Posterior cingulate gyrus (tissue), 11 donors: ENCODE measurements around the gene ZNF865.

ENCODE experiments used
- DNase-seq, 10 donors: peaks; one replicate each; pipeline versions ENCODE4 v3.0.0 to v3.0.0-alpha.2; 2020 to 2021; ENCODE audit warnings: mixed read lengths in 3 of 10
- intact Hi-C: fragments of 100-400 bp; cut with DNase I; formaldehyde crosslinking; loops from one replicate; pipeline ENCODE4 v1.15.1; 2023

The ZNF865 gene

DNA sequence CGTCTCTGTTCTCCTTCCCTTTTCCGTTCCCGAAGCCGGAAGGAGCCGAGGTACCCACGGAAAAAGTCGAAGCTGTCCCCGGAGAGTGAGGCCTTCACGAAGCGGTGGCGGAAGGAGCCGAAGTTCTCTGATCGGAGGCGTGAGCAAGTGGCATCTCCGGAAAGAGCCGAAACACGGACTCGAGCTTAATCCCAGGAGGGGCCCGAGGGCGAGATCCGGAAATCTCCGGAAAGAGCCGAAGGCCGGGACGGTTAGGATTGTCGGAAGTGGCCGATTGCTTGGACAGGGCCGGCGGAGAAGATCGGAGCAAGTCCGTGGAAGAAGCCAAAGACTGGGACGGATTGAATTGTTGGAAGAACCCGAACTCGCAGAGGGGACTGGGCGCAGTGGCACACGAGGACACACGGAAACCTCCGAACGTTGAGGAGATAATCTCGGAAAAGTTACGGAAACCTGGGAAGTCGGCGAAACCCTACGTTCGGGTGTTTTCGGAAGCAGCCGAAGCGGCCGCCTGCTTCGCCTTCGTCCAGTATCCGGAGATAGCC, 48.9 kb downstream of the ZNF865 start:
- DNase-seq = peak; percentile 93 to 100 (median 98)
- intact Hi-C loops = no loop called here

GRCh38 chr19:55654868-55655647, 49.6 kb downstream of the ZNF865 start, which contains the start of gene U2AF2:
TSS of gene U2AF2 (plus strand) at chr19:55655035. CDS start at chr19:55655105, 70 bp downstream.
- DNase-seq = peak; percentile 88 to 99 (median 94)
- intact Hi-C loops = no loop called here

- no peak for DNase-seq
- intact Hi-C loops = no loop called here
Observed at GRCh38 chr19:55655648-55656040, 50.2 kb downstream of the ZNF865 start.

DNA sequence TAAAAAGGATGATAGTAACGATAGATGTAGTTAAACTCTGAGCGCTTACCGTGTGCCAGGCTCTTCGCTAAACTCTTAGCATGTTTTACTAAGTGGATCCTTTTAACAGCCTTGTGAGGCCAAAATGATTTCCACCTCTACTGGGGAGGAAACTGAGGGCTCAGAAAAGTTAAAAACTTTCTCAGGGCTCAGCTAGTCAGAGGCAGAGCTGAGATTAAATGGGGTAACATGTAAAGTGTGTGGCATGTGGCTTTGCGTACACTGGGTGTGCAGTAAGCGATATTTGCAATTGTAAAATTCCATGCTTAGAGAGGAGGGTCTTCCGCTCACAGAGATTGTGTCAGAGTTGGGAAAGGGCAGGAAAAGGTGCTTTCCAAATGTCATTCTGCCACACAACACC, 51.1 kb downstream of the ZNF865 start:
- DNase-seq = no peak
- intact Hi-C loops = no loop called here

GRCh38 chr19:55656988-55657747, 51.7 kb downstream of the ZNF865 start:
- peak in 1 of 10 donors; percentile 61 for DNase-seq
- intact Hi-C loops = no loop called here

DNA sequence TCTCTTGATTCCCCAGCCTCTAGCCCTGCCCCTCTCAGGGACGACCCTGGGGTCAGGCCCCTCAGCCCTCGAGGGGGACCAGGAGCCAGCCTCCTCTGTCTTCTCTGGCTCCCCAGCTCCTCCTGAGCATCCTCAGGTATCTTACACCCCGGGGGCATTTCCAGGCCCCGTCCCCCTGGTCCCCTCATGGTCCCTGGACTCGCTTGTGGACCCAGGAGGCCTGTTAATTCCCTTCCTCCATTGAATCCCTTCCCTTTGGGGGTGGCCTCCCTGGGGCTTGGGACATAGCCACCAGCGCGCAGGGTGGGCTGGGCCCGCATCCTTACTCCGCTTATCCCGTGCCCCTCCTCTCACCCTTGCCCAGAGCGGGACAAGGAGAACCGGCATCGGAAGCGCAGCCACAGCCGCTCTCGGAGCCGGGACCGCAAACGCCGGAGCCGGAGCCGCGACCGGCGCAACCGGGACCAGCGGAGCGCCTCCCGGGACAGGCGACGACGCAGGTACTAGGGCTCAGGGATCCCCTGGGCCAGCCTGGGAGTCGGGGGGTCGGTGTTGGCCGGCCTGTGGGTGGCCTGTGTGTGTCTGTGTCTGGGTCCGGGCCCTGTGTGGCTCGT, 53.5 kb downstream of the ZNF865 start:
- DNase-seq = no peak
- intact Hi-C loops = no loop called here

GRCh38 chr19:55659822-55660221, 54.4 kb downstream of the ZNF865 start:
- DNase-seq = no peak
- intact Hi-C loops = no loop called here

- no peak for DNase-seq
- intact Hi-C loops = no loop called here
Observed at GRCh38 chr19:55660404-55660803, 55.0 kb downstream of the ZNF865 start.

- intact Hi-C loops = no loop called here
- no peak for DNase-seq
Observed at GRCh38 chr19:55660991-55661390, 55.5 kb downstream of the ZNF865 start.

GRCh38 chr19:55661826-55662225, 56.4 kb downstream of the ZNF865 start:
- intact Hi-C loops = no loop called here
- DNase-seq = no peak

DNA sequence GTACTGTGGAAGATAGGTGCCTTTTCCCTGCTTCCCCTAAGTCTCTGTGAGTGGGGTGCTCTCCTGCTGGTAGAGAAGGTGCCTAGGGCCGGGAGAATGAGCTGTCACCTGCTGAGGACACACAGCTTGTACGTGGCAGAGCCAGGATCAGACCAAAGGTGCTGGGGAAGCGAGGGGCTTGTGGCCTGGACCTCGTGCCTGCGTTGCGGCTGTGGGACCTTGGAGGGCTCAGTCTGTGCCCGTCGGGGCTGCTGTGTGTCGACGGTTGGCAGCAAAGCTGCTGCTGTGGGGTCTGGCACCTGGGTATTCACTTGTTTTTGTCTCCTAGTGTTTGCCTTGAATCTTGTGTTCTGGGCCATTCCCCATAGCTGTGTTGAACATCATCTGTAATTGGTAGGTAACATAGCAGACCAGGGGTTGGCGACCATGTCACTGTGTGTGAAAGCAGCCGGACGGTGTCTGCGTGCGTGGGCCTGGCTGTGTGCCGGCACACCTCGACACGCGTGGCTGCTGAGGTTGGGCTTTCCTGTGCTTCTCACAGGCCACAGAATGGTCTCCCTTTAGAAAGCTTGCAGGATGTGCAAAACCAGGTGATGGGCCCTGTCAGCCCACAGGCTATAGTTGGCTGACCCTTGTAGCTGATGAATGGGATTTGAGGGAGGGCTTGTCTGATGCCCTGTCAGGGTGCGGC, 58.5 kb downstream of the ZNF865 start:
- DNase-seq = peak in 1 of 10 donors; percentile 70
- intact Hi-C loops = no loop called here

DNA sequence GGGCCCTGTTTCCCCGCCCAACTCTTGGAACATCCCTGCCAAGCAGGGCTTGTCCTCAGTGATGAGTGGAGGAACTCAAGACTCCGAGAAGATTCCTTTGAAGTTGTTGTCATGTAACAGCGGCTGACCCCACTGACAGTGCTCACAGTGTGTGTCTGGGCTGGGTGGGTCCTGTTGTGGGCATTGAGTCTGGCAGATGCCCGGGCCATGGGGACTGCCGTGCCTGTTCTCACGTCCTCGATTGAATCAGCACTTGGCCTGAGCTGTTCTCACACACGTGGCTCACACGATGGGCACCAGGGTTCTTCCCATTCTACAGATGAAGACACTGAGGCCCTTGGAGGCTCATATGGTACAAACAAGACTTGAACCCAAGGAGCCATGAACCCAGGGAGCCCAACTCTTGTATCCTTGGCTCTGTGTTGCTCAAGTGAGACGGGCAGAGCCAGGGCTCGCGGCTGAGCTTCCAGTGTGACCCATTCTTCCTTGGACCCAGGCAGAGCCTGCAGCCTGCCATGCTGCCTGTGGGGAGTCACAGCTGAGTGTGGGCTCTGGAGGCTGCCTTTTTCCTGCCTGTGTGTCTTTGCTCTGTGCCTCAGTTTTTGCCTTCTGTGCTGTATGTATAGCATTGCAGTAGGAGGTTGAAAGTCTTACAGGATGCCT, 61.0 kb downstream of the ZNF865 start:
- DNase-seq = no peak
- intact Hi-C loops = no loop called here
